Duodenal mucosa (tissue), 2 donors: ENCODE results near the gene NLGN2.
A peak's percentile ranks its signal among the peaks of the same experiment; 100 is the strongest.

Source experiments
- H3K27ac ChIP-seq: one replicate; pipeline ENCODE4 v1.7.0; 2013; ENCODE audit warnings: low read depth, low read length
- H3K27me3 ChIP-seq, 2 donors: one replicate each; pipeline ENCODE4 v1.7.0; 2013; ENCODE audit warnings: low read length in 2 of 2, control low read depth in 1 of 2; ENCODE audit not compliant: insufficient read depth in 2 of 2, control insufficient read depth in 1 of 2
- H3K36me3 ChIP-seq, 2 donors: one replicate each; pipeline ENCODE4 v1.7.0; 2013; ENCODE audit warnings: low read length in 2 of 2, control low read depth in 1 of 2; ENCODE audit not compliant: insufficient read depth in 2 of 2, control insufficient read depth in 1 of 2
- H3K4me1 ChIP-seq, 2 donors: one replicate each; pipeline ENCODE4 v1.7.0; 2013; ENCODE audit warnings: low read length in 2 of 2, control low read depth in 1 of 2; ENCODE audit not compliant: insufficient read depth in 2 of 2, control insufficient read depth in 1 of 2
- H3K4me3 ChIP-seq, 2 donors: one replicate each; pipeline ENCODE4 v1.7.0; 2013; ENCODE audit warnings: low read length in 2 of 2, low read depth in 1 of 2
- H3K9ac ChIP-seq, 2 donors: one replicate each; pipeline ENCODE4 v1.7.0; 2013; ENCODE audit warnings: low read length in 2 of 2, low read depth in 1 of 2
- H3K9me3 ChIP-seq, 2 donors: one replicate each; pipeline ENCODE4 v1.7.0; 2013; ENCODE audit warnings: low read length in 2 of 2, control low read depth in 1 of 2; ENCODE audit not compliant: control insufficient read depth in 1 of 2

NLGN2 gene

GRCh38 chr17:7391307-7391706 is 16.3 kb upstream of the NLGN2 start:
- Histone ChIP-seq H3K4me3 (no peak overlapping the region), H3K4me1 (peaks cover 10 to 14% of the 10 kb centered on the region in 2 donors), H3K9me3 (no peaks in the 10 kb centered on the region), H3K27me3 (no peaks in the 10 kb centered on the region), H3K36me3 (peaks cover 5 to 26% of the 10 kb centered on the region in 2 donors), H3K9ac (no peak overlapping the region), H3K27ac (no peak overlapping the region)

GRCh38 chr17:7392696-7393612 is 14.7 kb upstream of the NLGN2 start:
- Histone ChIP-seq H3K27me3 (no peaks in the 10 kb centered on the region), H3K36me3 (peaks cover 5 to 21% of the 10 kb centered on the region in 2 donors), H3K27ac (no peak overlapping the region), H3K4me1 (peaks cover 10 to 14% of the 10 kb centered on the region in 2 donors), H3K9me3 (no peaks in the 10 kb centered on the region), H3K4me3 (peak overlapping the region; percentile 82 to 86), H3K9ac (peak overlapping the region; percentile 64 to 67)

- H3K27ac ChIP-seq = peak overlapping the region; percentile 90
- peak overlapping the region; percentile 82 to 86 for H3K4me3 ChIP-seq
- peaks cover 5 to 13% of the 10 kb centered on the region in 2 donors for H3K36me3 ChIP-seq
- H3K9me3 ChIP-seq = no peaks in the 10 kb centered on the region
- H3K4me1 ChIP-seq = peaks cover 10 to 14% of the 10 kb centered on the region in 2 donors
- no peaks in the 10 kb centered on the region for H3K27me3 ChIP-seq
- peak overlapping the region; percentile 64 to 67 for H3K9ac ChIP-seq
These were observed 13.8 kb upstream of the NLGN2 start for GRCh38 chr17:7393613-7394451.

GRCh38 chr17:7394452-7395191 is 13.0 kb upstream of the NLGN2 start, which contains the start of gene PLSCR3:
PLSCR3 (minus strand) TSS chr17:7394525; CDS start chr17:7394110, 415 bp downstream.
- Histone ChIP-seq H3K27me3 (no peaks in the 10 kb centered on the region), H3K27ac (peak within 1 kb of the TSS; percentile 90), H3K36me3 (peaks cover 0 to 5% of the 10 kb centered on the region in 2 donors), H3K9ac (peak within 1 kb of the TSS; percentile 67 to 95), H3K4me1 (peaks cover 10 to 14% of the 10 kb centered on the region in 2 donors), H3K4me3 (peak within 1 kb of the TSS; percentile 82 to 86), H3K9me3 (no peaks in the 10 kb centered on the region)

GRCh38 chr17:7396147-7396546 is 11.5 kb upstream of the NLGN2 start:
- H3K27me3 ChIP-seq = no peaks in the 10 kb centered on the region
- H3K9ac ChIP-seq = no peak overlapping the region
- H3K4me1 ChIP-seq = peaks cover 10 to 14% of the 10 kb centered on the region in 2 donors
- H3K36me3 ChIP-seq = no peaks in the 10 kb centered on the region
- H3K4me3 ChIP-seq = no peak overlapping the region
- no peak overlapping the region for H3K27ac ChIP-seq
- no peaks in the 10 kb centered on the region for H3K9me3 ChIP-seq

GRCh38 chr17:7398612-7399011 is 9.0 kb upstream of the NLGN2 start:
- H3K36me3 ChIP-seq = no peaks in the 10 kb centered on the region
- no peaks in the 10 kb centered on the region for H3K27me3 ChIP-seq
- H3K4me3 ChIP-seq = no peak overlapping the region
- H3K27ac ChIP-seq = no peak overlapping the region
- H3K9ac ChIP-seq = no peak overlapping the region
- no peaks in the 10 kb centered on the region for H3K9me3 ChIP-seq
- peaks cover 14 to 16% of the 10 kb centered on the region in 2 donors for H3K4me1 ChIP-seq

GRCh38 chr17:7403043-7403726 is 4.5 kb upstream of the NLGN2 start:
- peak overlapping the region; percentile 93 for H3K27ac ChIP-seq
- no peaks in the 10 kb centered on the region for H3K36me3 ChIP-seq
- H3K9ac ChIP-seq = peak overlapping the region; percentile 80 to 84
- peak overlapping the region; percentile 84 to 86 for H3K4me3 ChIP-seq
- peaks cover 7 to 9% of the 10 kb centered on the region in 2 donors for H3K4me1 ChIP-seq
- H3K27me3 ChIP-seq = peaks cover 0 to 12% of the 10 kb centered on the region in 2 donors
- H3K9me3 ChIP-seq = no peaks in the 10 kb centered on the region

GRCh38 chr17:7403727-7403976 is 4.0 kb upstream of the NLGN2 start:
- Histone ChIP-seq H3K27me3 (peaks cover under 1 to 12% of the 10 kb centered on the region in 2 donors), H3K27ac (peak overlapping the region; percentile 93), H3K9ac (peak overlapping the region; percentile 80 to 84), H3K4me3 (peak overlapping the region; percentile 84 to 86), H3K36me3 (no peaks in the 10 kb centered on the region), H3K4me1 (peaks cover 9% of the 10 kb centered on the region in 2 donors), H3K9me3 (no peaks in the 10 kb centered on the region)

- Histone ChIP-seq H3K4me3 (peak within 1 kb of the TSS; percentile 84 to 86), H3K4me1 (peaks cover 9 to 11% of the 10 kb centered on the region in 2 donors), H3K9ac (peak within 1 kb of the TSS; percentile 80 to 84), H3K36me3 (no peaks in the 10 kb centered on the region), H3K27me3 (peaks cover 4 to 12% of the 10 kb centered on the region in 2 donors), H3K9me3 (no peaks in the 10 kb centered on the region), H3K27ac (peak within 1 kb of the TSS; percentile 93)
These were observed 3.5 kb upstream of the NLGN2 start, which contains the start of gene TMEM256 for GRCh38 chr17:7403977-7404736. TMEM256 (minus strand) TSS chr17:7404097; CDS start chr17:7404084, 13 bp downstream.
